ENCODE measurements around the gene PTGR2. TPM values are rescaled to one million over a fixed set of nuclear protein-coding genes. Genes with fewer than 3 reads are reported as not detected.
A peak's percentile ranks its signal among the peaks of the same experiment; 100 is the strongest.
"Not testable (repeated sequence)": the region's sequence is repeated elsewhere in the genome, so short reads cannot be mapped to it uniquely, and the experiment has no call there.

Gene PTGR2
- total RNA-seq = 1 to 10 TPM; 5.6 to 9.2 TPM
- long read RNA-seq, donor 1, partial matches to known transcripts = 1 of 3 reads
- long read RNA-seq, donor 1, other reads (novel, unspliced or antisense) = 2 of 3 reads
- long read RNA-seq, donor 2, partial matches to known transcripts = 1 of 3 reads
- long read RNA-seq, donor 2, other reads (novel, unspliced or antisense) = 1 of 3 reads

- peak; percentile 98 for DNase-seq (ENCODE audit: low spot score)
- intact Hi-C loops (cut with DNase I) = loop anchor here in 1 of 2 donors (10.0 kb wide), 1 partner anchor 127 kb away; no protein-coding TSS in a partner anchor
These were observed at the start of gene PTGR2 for GRCh38 chr14:73851567-73852382. Gene PTGR2, plus strand, starts transcription at chr14:73851831. Its CDS starts 7,032 bp downstream, at chr14:73858863.

GRCh38 chr14:73802431-73803188, 49.0 kb upstream of the PTGR2 start:
- no peak for DNase-seq (ENCODE audit: low spot score)
- intact Hi-C loops (cut with DNase I) = no loop called here

GRCh38 chr14:73804636-73805035, 47.0 kb upstream of the PTGR2 start:
- no peak for DNase-seq (ENCODE audit: low spot score)
- intact Hi-C loops (cut with DNase I) = no loop called here

GRCh38 chr14:73807457-73807856, 44.2 kb upstream of the PTGR2 start:
- intact Hi-C loops (cut with DNase I) = no loop called here
- DNase-seq (ENCODE audit: low spot score) = no peak

- intact Hi-C loops (cut with DNase I) = no loop called here
- no peak for DNase-seq (ENCODE audit: low spot score)
These were observed 42.2 kb upstream of the PTGR2 start for GRCh38 chr14:73809391-73809790.

GRCh38 chr14:73810478-73811163, 41.0 kb upstream of the PTGR2 start:
- no peak for DNase-seq (ENCODE audit: low spot score)
- intact Hi-C loops (cut with DNase I) = no loop called here

GRCh38 chr14:73811164-73811503, 40.5 kb upstream of the PTGR2 start:
- intact Hi-C loops (cut with DNase I) = no loop called here
- no peak for DNase-seq (ENCODE audit: low spot score)

GRCh38 chr14:73814153-73814552, 37.5 kb upstream of the PTGR2 start:
- intact Hi-C loops (cut with DNase I) = no loop called here
- DNase-seq (ENCODE audit: low spot score) = no peak

GRCh38 chr14:73815849-73816248, 35.8 kb upstream of the PTGR2 start:
- DNase-seq (ENCODE audit: low spot score) = no peak
- intact Hi-C loops (cut with DNase I) = no loop called here

GRCh38 chr14:73816393-73816816, 35.2 kb upstream of the PTGR2 start:
- intact Hi-C loops (cut with DNase I) = no loop called here
- DNase-seq (ENCODE audit: low spot score) = no peak

GRCh38 chr14:73817020-73817655, 34.5 kb upstream of the PTGR2 start:
- intact Hi-C loops (cut with DNase I) = no loop called here
- DNase-seq (ENCODE audit: low spot score) = no peak

GRCh38 chr14:73818821-73819220, 32.8 kb upstream of the PTGR2 start:
- DNase-seq (ENCODE audit: low spot score) = no peak
- intact Hi-C loops (cut with DNase I) = no loop called here

- intact Hi-C loops (cut with DNase I) = loop anchor here (5.0 to 10.0 kb wide), 2 partner anchors 93 to 96 kb away; no protein-coding TSS in a partner anchor
- no peak for DNase-seq (ENCODE audit: low spot score)
These were observed 31.0 kb upstream of the PTGR2 start for GRCh38 chr14:73820631-73821030.

- DNase-seq (ENCODE audit: low spot score) = no peak
- intact Hi-C loops (cut with DNase I) = loop anchor here (5.0 to 10.0 kb wide), 2 partner anchors 96 to 99 kb away; no protein-coding TSS in a partner anchor
These were observed 28.2 kb upstream of the PTGR2 start for GRCh38 chr14:73823339-73823885.

- DNase-seq (ENCODE audit: low spot score) = no peak
- intact Hi-C loops (cut with DNase I) = loop anchor here (5.0 to 10.0 kb wide), 2 partner anchors 97 to 99 kb away; no protein-coding TSS in a partner anchor
These were observed 27.5 kb upstream of the PTGR2 start for GRCh38 chr14:73824127-73824526.

- intact Hi-C loops (cut with DNase I) = loop anchor here (5.0 to 10.0 kb wide), 2 partner anchors 97 to 100 kb away; no protein-coding TSS in a partner anchor
- DNase-seq (ENCODE audit: low spot score) = no peak
These were observed 27.1 kb upstream of the PTGR2 start for GRCh38 chr14:73824536-73824935.

GRCh38 chr14:73825551-73826188, 26.0 kb upstream of the PTGR2 start:
- DNase-seq (ENCODE audit: low spot score) = peak; percentile 98
- intact Hi-C loops (cut with DNase I) = loop anchor here in 1 of 2 donors (10.0 kb wide), 1 partner anchor 101 kb away; no protein-coding TSS in a partner anchor

- DNase-seq (ENCODE audit: low spot score) = not testable (repeated sequence)
- intact Hi-C loops (cut with DNase I) = loop anchor here in 1 of 2 donors (10.0 kb wide), 1 partner anchor 102 kb away; no protein-coding TSS in a partner anchor
These were observed 24.4 kb upstream of the PTGR2 start for GRCh38 chr14:73827190-73827589.

All from posterior vena cava (tissue), 2 donors.